ENCODE measurements around the gene TAAR2. TPM values are rescaled to one million over a fixed set of nuclear protein-coding genes. Genes with fewer than 3 reads are reported as not detected.

The TAAR2 gene
- total and polyA plus RNA-seq, 2 of the 8 experiments (the other 6 are each of a cell fraction or from before 2014, with no cell fraction given), result not detected

GRCh38 chr6:132616677-132617076 is 7.4 kb downstream of the TAAR2 start:
- no peak overlapping the region for H3K56ac ChIP-seq (replicated peaks; ENCODE audit: insufficient read length, low read depth, low read length)
- H4K20me1 ChIP-seq (replicated peaks in 1 of 2; ENCODE audit: control insufficient read depth in 1 of 2, insufficient read depth in 2 of 2, low read length in 2 of 2), result no peaks in the 10 kb centered on the region
- H3K18ac ChIP-seq (ENCODE audit: extremely low read depth, low read length), result no peak overlapping the region
- 0 out of 2 replicates have a peak overlapping the region, but pooled peaks have one; percentile 8 for H2AFZ ChIP-seq (ENCODE audit: low read length)
- H2BK20ac ChIP-seq (ENCODE audit: low read length), result no peak overlapping the region
- H3K27ac ChIP-seq (ENCODE audit: low read depth, low read length), result no peak overlapping the region
- CTCF ChIA-PET (ENCODE audit: partially characterized antibody), result interaction anchor here (0.9 to 2.4 kb wide), 5 partner anchors 13 to 98 kb away, joined by 3 to 7 read pairs (median 3); no protein-coding TSS in a partner anchor
- H3K4me3 ChIP-seq (ENCODE audit: extremely low read depth in 1 of 4, insufficient read depth in 2 of 4, low read depth in 3 of 4, low read length in 4 of 4), result no peak overlapping the region
- POLR2A ChIA-PET (ENCODE audit: partially characterized antibody), result no interaction called here
- no peak overlapping the region for H3K4me2 ChIP-seq (ENCODE audit: insufficient read depth in 1 of 2, low read depth in 2 of 2, low read length in 2 of 2)
- H3K36me3 ChIP-seq (ENCODE audit: control insufficient read depth in 2 of 4, insufficient read depth in 4 of 4, low read length in 3 of 4), result no peaks in the 10 kb centered on the region
- no peak overlapping the region for H4K91ac ChIP-seq (replicated peaks; ENCODE audit: insufficient read length, low read length)
- no peaks in the 10 kb centered on the region for H3K23me2 ChIP-seq (ENCODE audit: low read depth, low read length)
- no peaks in the 10 kb centered on the region for H3K79me2 ChIP-seq (ENCODE audit: control insufficient read depth in 1 of 2, insufficient read depth in 2 of 2, low read length in 2 of 2)
- H3K14ac ChIP-seq (ENCODE audit: insufficient read length), result no peak overlapping the region
- no peaks in the 10 kb centered on the region for H3K27me3 ChIP-seq (replicated peaks in 1 of 4; ENCODE audit: control insufficient read depth in 3 of 4, extremely low read depth in 1 of 4, insufficient read depth in 3 of 4, low read length in 3 of 4)
- H3K4me1 ChIP-seq (replicated peaks in 1 of 4; ENCODE audit: control insufficient read depth in 3 of 4, insufficient read depth in 4 of 4, low read length in 3 of 4), result no peaks in the 10 kb centered on the region
- WGBS, 2 experiments (ENCODE audit: extremely low coverage in 1 of 2, insufficient coverage in 1 of 2, insufficient read length in 1 of 2, insufficient replicate concordance in 2 of 2, low coverage in 1 of 2, low lambda C conversion rate in 2 of 2, missing lambda C conversion rate in 1 of 2), result 90% methylated on average over 1 of the region's 1 CpG; no CpG with 5 or more reads in 1 of the 2 experiments
- no peak overlapping the region for H3K23ac ChIP-seq (ENCODE audit: insufficient read length)
- no peak overlapping the region for H4K5ac ChIP-seq (ENCODE audit: insufficient read length, low read depth, low read length)
- H2AK5ac ChIP-seq (ENCODE audit: low read depth, low read length), result no peak overlapping the region
- H4K8ac ChIP-seq (ENCODE audit: extremely low read depth, insufficient read depth, low read length), result no peak overlapping the region
- H3K79me1 ChIP-seq (ENCODE audit: low read depth, low read length), result no peaks in the 10 kb centered on the region
- H2BK120ac ChIP-seq (replicated peaks; ENCODE audit: low read depth, low read length), result no peak overlapping the region
- H2BK15ac ChIP-seq (ENCODE audit: low read length), result no peak overlapping the region
- DNase-seq (ENCODE audit: low read depth in 1 of 2, low spot score in 2 of 2), result no peak
- FAIRE-seq, result no peak
- no peak overlapping the region for H2BK5ac ChIP-seq (ENCODE audit: low read depth, low read length)
- H3K4ac ChIP-seq (replicated peaks; ENCODE audit: insufficient read length, low read depth, low read length), result no peak overlapping the region
- H2BK12ac ChIP-seq (ENCODE audit: low read depth, low read length), result no peak overlapping the region
- H3K9me3 ChIP-seq (ENCODE audit: insufficient read depth in 2 of 2, low read depth in 1 of 2, low read length in 1 of 2), result no peaks in the 10 kb centered on the region
- H3K9ac ChIP-seq (replicated peaks in 1 of 4; ENCODE audit: extremely low read depth in 1 of 4, low read depth in 3 of 4, low read length in 3 of 4), result no peak overlapping the region
- TF ChIP-seq EP300 (IDR thresholded peaks at IDR 0.05; ENCODE audit: borderline replicate concordance in 1 of 2, low read depth in 2 of 2, low read length in 2 of 2), result no peak
- no peak for TF ChIP-seq GTF2F1 (IDR thresholded peaks at IDR 0.05; ENCODE audit: borderline replicate concordance, low read depth, low read length)
- no peak for TF ChIP-seq CHD2 (IDR thresholded peaks at IDR 0.05; ENCODE audit: low read length)
- TF ChIP-seq SP1 (IDR thresholded peaks at IDR 0.05; ENCODE audit: low read depth, low read length), result no peak
- TF ChIP-seq TEAD4 (IDR thresholded peaks at IDR 0.05; ENCODE audit: low read depth, low read length), result no peak
- no peak for TF ChIP-seq NRF1 (IDR thresholded peaks at IDR 0.05; ENCODE audit: low read depth, low read length)
- no peak for TF ChIP-seq TAF1 (IDR thresholded peaks at IDR 0.05; ENCODE audit: low read depth, low read length)
- no peak for TF ChIP-seq GABPA (IDR thresholded peaks at IDR 0.05; ENCODE audit: borderline replicate concordance, insufficient read depth, low read length)
- TF ChIP-seq SIX5 (IDR thresholded peaks at IDR 0.05; ENCODE audit: low read depth, low read length), result no peak
- no peak for TF ChIP-seq RNF2 (IDR thresholded peaks at IDR 0.05; ENCODE audit: borderline replicate concordance, low read depth, low read length, missing control alignments, poor library complexity, severe bottlenecking)
- TF ChIP-seq SP2 (IDR thresholded peaks at IDR 0.05; ENCODE audit: low read length), result no peak
- TF ChIP-seq FOSL1 (IDR thresholded peaks at IDR 0.05; ENCODE audit: insufficient read depth, low read depth, low read length), result no peak
- no peak for TF ChIP-seq HDAC2 (IDR thresholded peaks at IDR 0.05; ENCODE audit: borderline replicate concordance in 1 of 2, low read depth in 2 of 2, low read length in 2 of 2)
- no peak for TF ChIP-seq TBP (IDR thresholded peaks at IDR 0.05; ENCODE audit: low read depth, low read length)
- TF ChIP-seq ASH2L (IDR thresholded peaks at IDR 0.05; ENCODE audit: low read length), result no peak
